ENCODE results near the gene MRTFA.
"Not testable (repeated sequence)": the region's sequence is repeated elsewhere in the genome, so short reads cannot be mapped to it uniquely, and the experiment has no call there.

Gene MRTFA

GRCh38 chr22:40592352-40593113 is 44.0 kb downstream of the MRTFA start:
- Histone ChIP-seq H3K9me3 (no peaks in the 10 kb centered on the region), H3K27ac (no peak overlapping the region), H3K4me1 (ENCODE audit: control insufficient read depth in 1 of 2, insufficient read depth in 1 of 2, low read depth in 1 of 2, low read length in 1 of 2) (peaks cover 6 to 13% of the 10 kb centered on the region in 2 experiments), H3K4me3 (ENCODE audit: low read depth in 1 of 2, low read length in 1 of 2) (no peak overlapping the region), H3K27me3 (no peaks in the 10 kb centered on the region), H3K36me3 (peaks cover 6% of the 10 kb centered on the region)
- TF ChIP-seq CTCF (IDR thresholded peaks at IDR 0.05) = no peak

GRCh38 chr22:40588726-40589125 is 47.8 kb downstream of the MRTFA start:
- H3K36me3 ChIP-seq = peaks cover 17% of the 10 kb centered on the region
- H3K4me3 ChIP-seq (ENCODE audit: low read depth in 1 of 2, low read length in 1 of 2) = no peak overlapping the region
- no peaks in the 10 kb centered on the region for H3K4me1 ChIP-seq (ENCODE audit: control insufficient read depth in 1 of 2, insufficient read depth in 1 of 2, low read depth in 1 of 2, low read length in 1 of 2)
- no peaks in the 10 kb centered on the region for H3K9me3 ChIP-seq
- H3K27ac ChIP-seq = no peak overlapping the region
- no peak for TF ChIP-seq CTCF (IDR thresholded peaks at IDR 0.05)
- no peaks in the 10 kb centered on the region for H3K27me3 ChIP-seq

GRCh38 chr22:40586781-40587180 is 49.7 kb downstream of the MRTFA start:
- TF ChIP-seq CTCF (IDR thresholded peaks at IDR 0.05) = no peak
- no peak overlapping the region for H3K4me3 ChIP-seq (ENCODE audit: low read depth in 1 of 2, low read length in 1 of 2)
- peaks cover 17% of the 10 kb centered on the region for H3K36me3 ChIP-seq
- no peaks in the 10 kb centered on the region for H3K4me1 ChIP-seq (ENCODE audit: control insufficient read depth in 1 of 2, insufficient read depth in 1 of 2, low read depth in 1 of 2, low read length in 1 of 2)
- H3K27ac ChIP-seq = no peak overlapping the region
- no peaks in the 10 kb centered on the region for H3K27me3 ChIP-seq
- no peaks in the 10 kb centered on the region for H3K9me3 ChIP-seq

- H3K4me3 ChIP-seq (ENCODE audit: low read depth in 1 of 2, low read length in 1 of 2) = no peak overlapping the region
- H3K4me1 ChIP-seq (ENCODE audit: control insufficient read depth in 1 of 2, insufficient read depth in 1 of 2, low read depth in 1 of 2, low read length in 1 of 2) = no peaks in the 10 kb centered on the region
- peaks cover 16% of the 10 kb centered on the region for H3K36me3 ChIP-seq
- H3K9me3 ChIP-seq = no peaks in the 10 kb centered on the region
- no peaks in the 10 kb centered on the region for H3K27me3 ChIP-seq
- H3K27ac ChIP-seq = no peak overlapping the region
- TF ChIP-seq CTCF (IDR thresholded peaks at IDR 0.05) = no peak
Observed at GRCh38 chr22:40585310-40585751, 51.2 kb downstream of the MRTFA start.

- not testable (repeated sequence) for H3K4me3 ChIP-seq (ENCODE audit: low read depth in 1 of 2, low read length in 1 of 2); H3K27ac ChIP-seq; H3K4me1 ChIP-seq (ENCODE audit: control insufficient read depth in 1 of 2, insufficient read depth in 1 of 2, low read depth in 1 of 2, low read length in 1 of 2); H3K27me3 ChIP-seq; H3K9me3 ChIP-seq
- peaks cover 11% of the 10 kb centered on the region for H3K36me3 ChIP-seq
Observed at GRCh38 chr22:40584766-40585165, 51.8 kb downstream of the MRTFA start.

- no peaks in the 10 kb centered on the region for H3K27me3 ChIP-seq
- no peaks in the 10 kb centered on the region for H3K9me3 ChIP-seq
- no peak overlapping the region for H3K4me3 ChIP-seq (ENCODE audit: low read depth in 1 of 2, low read length in 1 of 2)
- H3K27ac ChIP-seq = no peak overlapping the region
- H3K36me3 ChIP-seq = peaks cover 11% of the 10 kb centered on the region
- no peak for TF ChIP-seq CTCF (IDR thresholded peaks at IDR 0.05)
- H3K4me1 ChIP-seq (ENCODE audit: control insufficient read depth in 1 of 2, insufficient read depth in 1 of 2, low read depth in 1 of 2, low read length in 1 of 2) = no peaks in the 10 kb centered on the region
Observed at GRCh38 chr22:40583053-40583741, 53.3 kb downstream of the MRTFA start.
